NT2/D1 (cell line): ENCODE data around the gene ADH5.
"Not testable (repeated sequence)": the region's sequence is repeated elsewhere in the genome, so short reads cannot be mapped to it uniquely, and the experiment has no call there.

ENCODE experiments used
- DNase-seq: peaks from one replicate; pipeline ENCODE4 v3.0.0-alpha.2; 2011; ENCODE audit warnings: low read depth, low spot score
- H3K27me3 ChIP-seq: 2 replicates; pipeline ENCODE4 v1.6.0; 2011; ENCODE audit warnings: mild to moderate bottlenecking; ENCODE audit not compliant: insufficient read length, insufficient read depth
- H3K36me3 ChIP-seq: 2 replicates; pipeline ENCODE4 v1.6.1; 2011; ENCODE audit warnings: mild to moderate bottlenecking, low read length, mixed read lengths; ENCODE audit not compliant: insufficient read depth, insufficient read length
- H3K4me1 ChIP-seq: 2 replicates; pipeline ENCODE4 v1.5.1; 2011; ENCODE audit not compliant: insufficient read depth, insufficient read length
- H3K4me3 ChIP-seq: 2 replicates; pipeline ENCODE4 v1.5.1; 2011; ENCODE audit warnings: low read depth; ENCODE audit not compliant: insufficient read length
- H3K9ac ChIP-seq: 2 replicates; pipeline ENCODE4 v1.6.0; 2011; ENCODE audit warnings: low read depth; ENCODE audit not compliant: insufficient read length
- H3K9me3 ChIP-seq: 2 replicates; pipeline ENCODE4 v1.5.1; 2011; ENCODE audit warnings: mild to moderate bottlenecking, low read length; ENCODE audit not compliant: insufficient read depth
- SUZ12 ChIP-seq: IDR thresholded peaks from 2 replicates; pipeline ENCODE4 v1.6.1; 2011; ENCODE audit not compliant: insufficient read length, insufficient read depth; ENCODE audit errors: extremely low read depth
- YY1 ChIP-seq: IDR thresholded peaks from 2 replicates; pipeline ENCODE4 v1.6.1; 2011; ENCODE audit not compliant: insufficient read length, insufficient read depth
- ZNF274 ChIP-seq: IDR thresholded peaks from 2 replicates; pipeline ENCODE4 v1.6.1; 2011; ENCODE audit warnings: mild to moderate bottlenecking, low read depth, low read length

ADH5 gene

DNA sequence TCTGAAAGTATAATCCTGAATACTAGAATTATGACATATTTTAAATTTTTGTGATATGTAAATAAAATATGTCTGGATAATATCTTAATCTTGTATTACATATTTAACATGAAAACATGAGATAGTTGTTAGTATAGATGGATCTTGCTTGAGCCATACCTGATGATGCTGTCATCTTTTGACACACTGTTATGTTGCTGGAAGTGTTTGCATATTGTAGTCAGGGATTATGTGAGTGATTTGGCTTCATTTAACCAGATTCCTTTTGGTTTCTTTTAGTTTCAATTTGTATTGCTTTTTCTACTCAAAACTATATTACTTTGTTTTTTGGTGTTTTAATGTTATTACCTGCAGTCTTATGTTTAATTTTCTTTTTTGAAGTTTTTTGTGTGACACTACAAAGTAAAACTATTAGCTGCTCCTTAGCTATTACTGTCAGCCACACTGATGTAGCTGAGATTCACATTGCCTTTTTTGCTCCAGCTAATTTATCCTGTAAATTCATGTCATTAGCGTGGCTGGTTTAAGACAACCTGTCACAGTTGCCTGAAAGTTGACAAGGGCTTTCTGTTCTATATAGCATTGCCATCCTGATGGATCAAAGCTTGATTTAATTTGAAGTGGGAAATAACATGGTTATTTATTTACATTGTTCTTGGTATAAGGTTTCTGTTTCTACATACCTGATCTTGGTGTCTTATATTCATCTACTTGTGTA is 59.4 kb downstream of the ADH5 start:
- no peak for DNase-seq
- Histone ChIP-seq H3K4me1 (no peaks in the 10 kb centered on the region), H3K36me3 (peaks cover 6% of the 10 kb centered on the region), H3K9me3 (no peaks in the 10 kb centered on the region; the same call in 1 of the 2 replicates), H3K27me3 (no peaks in the 10 kb centered on the region), H3K4me3 (no peak overlapping the region), H3K9ac (no peak overlapping the region)
- TF ChIP-seq ZNF274: no peak
- no peak for TF ChIP-seq YY1
- no peak for TF ChIP-seq SUZ12

DNA sequence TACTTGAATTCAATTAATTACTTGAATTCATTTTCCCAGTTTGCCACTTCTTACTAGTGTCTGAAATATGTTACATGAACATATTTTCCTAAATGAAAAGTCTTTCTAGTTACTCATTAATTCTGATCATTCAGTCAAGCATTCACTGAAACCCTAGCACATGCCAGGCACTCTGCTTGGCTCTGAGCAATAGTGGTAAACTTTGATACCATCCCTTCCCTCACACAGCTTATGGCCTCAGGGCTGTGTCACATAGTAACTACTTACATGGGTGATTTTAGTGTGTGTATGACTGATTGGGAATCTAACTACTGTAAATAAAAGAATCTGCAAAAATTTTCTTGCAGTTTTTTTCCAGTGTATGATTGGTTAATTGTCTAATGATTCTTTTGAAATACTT is 60.4 kb downstream of the ADH5 start:
- Histone ChIP-seq H3K27me3 (no peaks in the 10 kb centered on the region), H3K9ac (no peak overlapping the region), H3K4me3 (no peak overlapping the region), H3K36me3 (peaks cover 6% of the 10 kb centered on the region), H3K4me1 (no peaks in the 10 kb centered on the region), H3K9me3 (no peaks in the 10 kb centered on the region; the same call in 1 of the 2 replicates)
- no peak for DNase-seq
- no peak for TF ChIP-seq YY1
- no peak for TF ChIP-seq ZNF274
- TF ChIP-seq SUZ12: no peak

- Histone ChIP-seq H3K27me3 (no peaks in the 10 kb centered on the region), H3K36me3 (peaks cover 12% of the 10 kb centered on the region), H3K4me1 (no peaks in the 10 kb centered on the region), H3K9ac (no peak overlapping the region), H3K4me3 (no peak overlapping the region), H3K9me3 (peaks cover 7% of the 10 kb centered on the region; the same call in 1 of the 2 replicates)
- TF ChIP-seq ZNF274 (no peak), YY1 (no peak), SUZ12 (no peak)
- no peak for DNase-seq
These were observed 61.3 kb downstream of the ADH5 start for GRCh38 chr4:99027304-99027703.

GRCh38 chr4:99025506-99025905 is 63.1 kb downstream of the ADH5 start:
- no peak overlapping the region for H3K9ac ChIP-seq
- H3K4me1 ChIP-seq: no peaks in the 10 kb centered on the region
- no peak for DNase-seq
- H3K4me3 ChIP-seq: no peak overlapping the region
- peaks cover 9% of the 10 kb centered on the region for H3K36me3 ChIP-seq
- H3K9me3 ChIP-seq: peaks cover 25% of the 10 kb centered on the region; the same call in 1 of the 2 replicates
- no peaks in the 10 kb centered on the region for H3K27me3 ChIP-seq
- no peak for TF ChIP-seq YY1
- no peak for TF ChIP-seq SUZ12
- no peak for TF ChIP-seq ZNF274

DNA sequence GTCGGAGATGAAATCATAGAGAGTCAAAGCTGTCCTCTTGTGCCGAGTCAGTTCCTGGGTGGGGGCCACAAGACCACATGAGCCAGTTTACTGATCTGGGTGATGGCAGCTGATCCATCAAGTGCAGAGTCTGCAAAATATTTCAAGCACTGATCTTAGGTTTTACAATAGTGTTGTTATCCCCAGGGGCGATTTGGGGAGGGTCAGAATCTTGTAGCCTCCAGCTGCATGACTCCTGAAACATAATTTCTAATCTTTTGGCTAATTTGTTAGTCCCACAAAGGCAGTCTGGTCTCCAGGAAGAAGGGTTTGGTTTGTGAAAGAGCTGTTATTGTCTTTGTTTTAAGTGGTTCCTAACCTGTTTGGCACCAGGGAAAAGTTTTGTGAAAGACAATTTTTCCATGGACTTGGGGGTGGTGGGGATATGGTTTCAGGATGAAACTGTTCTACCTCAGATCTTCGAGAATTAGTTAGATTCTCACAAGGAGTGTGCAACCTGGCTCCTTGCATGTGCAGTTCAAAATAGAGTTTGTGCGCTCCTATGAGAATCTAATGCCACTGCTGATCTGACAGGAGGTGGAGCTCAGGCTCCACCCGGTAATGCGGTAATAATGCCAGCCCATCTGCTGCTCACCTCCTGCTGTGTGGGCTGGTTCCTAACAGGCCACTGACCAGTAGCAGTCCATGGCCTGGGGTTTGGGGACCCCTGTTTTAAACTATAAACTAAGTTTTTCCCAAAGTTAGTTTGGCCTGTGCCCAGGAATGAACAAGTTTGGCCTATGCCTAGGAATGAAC is 63.9 kb downstream of the ADH5 start:
- Histone ChIP-seq H3K9ac (no peak overlapping the region), H3K27me3 (no peaks in the 10 kb centered on the region), H3K9me3 (peaks cover 33% of the 10 kb centered on the region; the same call in 1 of the 2 replicates), H3K4me3 (no peak overlapping the region), H3K4me1 (no peaks in the 10 kb centered on the region), H3K36me3 (peaks cover 7% of the 10 kb centered on the region)
- DNase-seq: no peak
- no peak for TF ChIP-seq YY1
- TF ChIP-seq SUZ12: no peak
- no peak for TF ChIP-seq ZNF274

DNA sequence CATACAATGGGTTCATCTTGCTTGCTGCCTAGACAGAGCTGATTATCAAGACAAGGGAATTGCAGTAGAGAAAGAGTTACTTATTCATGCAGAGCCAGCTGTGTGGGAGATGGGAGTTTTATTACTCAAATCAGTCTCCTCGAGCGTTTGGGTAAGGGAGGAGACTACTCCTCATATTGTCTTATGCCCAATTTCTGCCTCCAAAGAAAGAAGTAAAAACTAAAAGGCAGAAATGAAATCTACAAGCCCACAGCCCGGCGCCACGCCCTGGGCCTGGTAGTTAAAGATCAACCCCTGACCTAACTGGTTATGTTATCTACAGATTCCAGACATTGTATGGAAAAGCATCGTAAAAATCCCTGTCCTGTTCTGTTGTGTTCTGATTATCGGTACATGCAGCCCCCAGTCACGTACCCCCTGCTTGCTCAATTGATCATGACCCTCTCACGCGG is 64.8 kb downstream of the ADH5 start:
- H3K36me3 ChIP-seq, DNase-seq, H3K9ac ChIP-seq, H3K4me1 ChIP-seq, H3K27me3 ChIP-seq, H3K4me3 ChIP-seq: not testable (repeated sequence)
- H3K9me3 ChIP-seq: peaks cover 42% of the 10 kb centered on the region; the same call in 1 of the 2 replicates

DNA sequence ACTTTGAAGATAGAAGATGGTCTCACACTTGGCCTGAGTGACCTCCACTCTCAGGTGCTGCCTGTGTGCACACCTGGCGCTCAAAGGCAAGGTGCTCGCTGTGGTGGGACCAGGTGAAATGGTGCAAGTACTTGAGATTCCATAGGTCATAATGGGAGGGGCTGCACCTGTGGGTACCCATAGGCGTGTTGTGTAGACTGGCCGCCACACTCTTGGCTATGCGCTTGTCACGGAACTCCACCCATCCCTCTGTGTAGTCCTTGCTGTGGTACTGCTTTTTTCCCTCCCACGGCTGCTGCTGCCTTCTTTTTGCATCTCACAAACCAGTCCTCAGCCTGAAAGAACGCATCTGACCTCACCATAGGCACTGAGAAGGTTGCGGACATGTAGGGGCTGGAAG is 66.0 kb downstream of the ADH5 start:
- Histone ChIP-seq H3K27me3 (no peaks in the 10 kb centered on the region), H3K4me3 (no peak overlapping the region), H3K9me3 (peaks cover 47% of the 10 kb centered on the region; the same call in 1 of the 2 replicates), H3K36me3 (peaks cover 7% of the 10 kb centered on the region), H3K9ac (no peak overlapping the region), H3K4me1 (no peaks in the 10 kb centered on the region)
- no peak for DNase-seq
- TF ChIP-seq ZNF274 (no peak), YY1 (no peak), SUZ12 (no peak)
